Stimulated activated naive CD8-positive, alpha-beta T cell treated with anti-CD3 and anti-CD28 coated beads, Interleukin-15, amount 100 ng/mL, for 72 hours (primary cell): ENCODE data around the gene TEPSIN.
A peak's percentile ranks its signal among the peaks of the same experiment; 100 is the strongest.
"Not testable (repeated sequence)": the region's sequence is repeated elsewhere in the genome, so short reads cannot be mapped to it uniquely, and the experiment has no call there.

Experiments used
- ATAC-seq: fragments of 150-1000 bp; cut with Tn5 transposase; 2 replicates; pipeline ENCODE4 v1.10.0; 2021; ENCODE audit warnings: mild to moderate bottlenecking, moderate library complexity
- DNase-seq, 2 donors: peaks; one replicate each; pipeline ENCODE4 v3.0.0; 2021 to 2022
- H3K27ac Mint-ChIP-seq, 2 donors: one replicate each; pipeline ENCODE4 v1.8.0; 2022; ENCODE audit warnings: mild to moderate bottlenecking in 2 of 2, mixed read lengths in 2 of 2, moderate library complexity in 2 of 2
- H3K27me3 Mint-ChIP-seq: one replicate; pipeline ENCODE4 v1.8.0; 2022; ENCODE audit warnings: mixed read lengths
- H3K4me1 Mint-ChIP-seq: one replicate; pipeline ENCODE4 v1.8.0; 2022; ENCODE audit warnings: mild to moderate bottlenecking, mixed read lengths
- H3K4me3 Mint-ChIP-seq, 2 donors: one replicate each; pipeline ENCODE4 v1.8.0; 2022; ENCODE audit warnings: mild to moderate bottlenecking in 2 of 2, mixed read lengths in 2 of 2, moderate library complexity in 1 of 2
- H3K9me3 Mint-ChIP-seq, 2 donors: one replicate each; pipeline ENCODE4 v1.8.0; 2022; ENCODE audit warnings: mixed read lengths in 2 of 2

The TEPSIN gene

GRCh38 chr17:81227630-81228029 lies 11.2 kb downstream of the TEPSIN start:
- not testable (repeated sequence) for H3K27me3 Mint-ChIP-seq, H3K9me3 Mint-ChIP-seq, ATAC-seq, DNase-seq, H3K27ac Mint-ChIP-seq, H3K4me3 Mint-ChIP-seq
- peaks cover 18% of the 10 kb centered on the region for H3K4me1 Mint-ChIP-seq

GRCh38 chr17:81223762-81224130 lies 15.1 kb downstream of the TEPSIN start:
- DNase-seq = no peak
- Mint-ChIP-seq H3K4me1 (peaks cover 29% of the 10 kb centered on the region), H3K27ac (peak overlapping the region in 1 of 2 donors; percentile 74), H3K27me3 (no peaks in the 10 kb centered on the region), H3K9me3 (no peaks in the 10 kb centered on the region), H3K4me3 (peak overlapping the region; percentile 79 to 80)
- no peak for ATAC-seq

GRCh38 chr17:81222906-81223761 lies 15.7 kb downstream of the TEPSIN start, which contains the start of gene CEP131:
Gene CEP131, minus strand, starts transcription at chr17:81222965. Its CDS starts 2,909 bp downstream, at chr17:81220056.
- ATAC-seq (peak; percentile 97), DNase-seq (peak; percentile 99 to 100)
- Mint-ChIP-seq H3K4me1 (peaks cover 28% of the 10 kb centered on the region), H3K4me3 (peak within 1 kb of the TSS; percentile 79 to 84), H3K27me3 (no peaks in the 10 kb centered on the region), H3K9me3 (no peaks in the 10 kb centered on the region), H3K27ac (peak within 1 kb of the TSS in 1 of 2 donors; percentile 60)

GRCh38 chr17:81222620-81222905 lies 16.3 kb downstream of the TEPSIN start:
- H3K27me3 Mint-ChIP-seq = no peaks in the 10 kb centered on the region
- ATAC-seq (peak; percentile 8), DNase-seq (no peak)
- peak overlapping the region; percentile 71 to 84 for H3K4me3 Mint-ChIP-seq
- H3K4me1 Mint-ChIP-seq = peaks cover 22% of the 10 kb centered on the region
- H3K27ac Mint-ChIP-seq = peak overlapping the region in 1 of 2 donors; percentile 60
- no peaks in the 10 kb centered on the region for H3K9me3 Mint-ChIP-seq

GRCh38 chr17:81221842-81222619 lies 16.8 kb downstream of the TEPSIN start:
- Mint-ChIP-seq H3K4me1 (peaks cover 22% of the 10 kb centered on the region), H3K9me3 (no peaks in the 10 kb centered on the region), H3K27ac (no peak overlapping the region), H3K4me3 (peak overlapping the region; percentile 71 to 84), H3K27me3 (no peaks in the 10 kb centered on the region)
- ATAC-seq = peak; percentile 2
- no peak for DNase-seq

- Mint-ChIP-seq H3K4me1 (peaks cover 26% of the 10 kb centered on the region), H3K27me3 (no peaks in the 10 kb centered on the region), H3K9me3 (no peaks in the 10 kb centered on the region), H3K27ac (no peak overlapping the region), H3K4me3 (peak overlapping the region; percentile 30 to 35)
- DNase-seq (no peak), ATAC-seq (no peak)
Observed at GRCh38 chr17:81221371-81221841, 17.4 kb downstream of the TEPSIN start.

- H3K4me3 Mint-ChIP-seq = no peak overlapping the region
- no peak for DNase-seq
Observed at GRCh38 chr17:81219476-81220180, 19.2 kb downstream of the TEPSIN start.

GRCh38 chr17:81218991-81219390 lies 19.9 kb downstream of the TEPSIN start:
- Mint-ChIP-seq H3K9me3 (no peaks in the 10 kb centered on the region), H3K27me3 (no peaks in the 10 kb centered on the region), H3K27ac (peak overlapping the region in 1 of 2 donors; percentile 33), H3K4me3 (no peak overlapping the region), H3K4me1 (peaks cover 26% of the 10 kb centered on the region)
- ATAC-seq (no peak), DNase-seq (no peak)

More at GRCh38 chr17:81219476-81220180, 19.2 kb downstream of the TEPSIN start:
- no peaks in the 10 kb centered on the region for H3K27me3 Mint-ChIP-seq
- H3K4me1 Mint-ChIP-seq = peaks cover 26% of the 10 kb centered on the region
- no peak overlapping the region for H3K27ac Mint-ChIP-seq
- H3K9me3 Mint-ChIP-seq = no peaks in the 10 kb centered on the region
- ATAC-seq = no peak

GRCh38 chr17:81218459-81218858 lies 20.4 kb downstream of the TEPSIN start:
- Mint-ChIP-seq H3K27me3 (no peaks in the 10 kb centered on the region), H3K4me3 (no peak overlapping the region), H3K9me3 (no peaks in the 10 kb centered on the region), H3K4me1 (peaks cover 20% of the 10 kb centered on the region), H3K27ac (no peak overlapping the region)
- DNase-seq = no peak
- no peak for ATAC-seq

GRCh38 chr17:81217491-81217890 lies 21.4 kb downstream of the TEPSIN start:
- no peak overlapping the region for H3K27ac Mint-ChIP-seq
- DNase-seq = no peak
- ATAC-seq = no peak
- H3K4me3 Mint-ChIP-seq = no peak overlapping the region
- peaks cover 17% of the 10 kb centered on the region for H3K4me1 Mint-ChIP-seq
- H3K9me3 Mint-ChIP-seq = no peaks in the 10 kb centered on the region
- no peaks in the 10 kb centered on the region for H3K27me3 Mint-ChIP-seq

GRCh38 chr17:81213978-81214377 lies 24.9 kb downstream of the TEPSIN start:
- no peaks in the 10 kb centered on the region for H3K27me3 Mint-ChIP-seq
- no peak overlapping the region for H3K4me3 Mint-ChIP-seq
- H3K27ac Mint-ChIP-seq = no peak overlapping the region
- ATAC-seq = no peak
- peaks cover 6% of the 10 kb centered on the region for H3K4me1 Mint-ChIP-seq
- H3K9me3 Mint-ChIP-seq = no peaks in the 10 kb centered on the region
- DNase-seq = no peak

GRCh38 chr17:81212365-81212764 lies 26.5 kb downstream of the TEPSIN start:
- ATAC-seq = no peak
- no peaks in the 10 kb centered on the region for H3K9me3 Mint-ChIP-seq
- peaks cover 15% of the 10 kb centered on the region for H3K4me1 Mint-ChIP-seq
- no peaks in the 10 kb centered on the region for H3K27me3 Mint-ChIP-seq
- no peak for DNase-seq
- no peak overlapping the region for H3K4me3 Mint-ChIP-seq
- no peak overlapping the region for H3K27ac Mint-ChIP-seq

GRCh38 chr17:81210868-81211267 lies 28.0 kb downstream of the TEPSIN start:
- no peaks in the 10 kb centered on the region for H3K9me3 Mint-ChIP-seq
- H3K27ac Mint-ChIP-seq = peak overlapping the region in 1 of 2 donors; percentile 59
- H3K4me1 Mint-ChIP-seq = peaks cover 9% of the 10 kb centered on the region
- ATAC-seq = no peak
- DNase-seq = no peak
- no peak overlapping the region for H3K4me3 Mint-ChIP-seq
- no peaks in the 10 kb centered on the region for H3K27me3 Mint-ChIP-seq

GRCh38 chr17:81210466-81210865 lies 28.4 kb downstream of the TEPSIN start:
- DNase-seq (no peak), ATAC-seq (no peak)
- H3K27ac Mint-ChIP-seq = no peak overlapping the region
- H3K9me3 Mint-ChIP-seq = no peaks in the 10 kb centered on the region
- H3K27me3 Mint-ChIP-seq = no peaks in the 10 kb centered on the region
- H3K4me1 Mint-ChIP-seq = peaks cover 9% of the 10 kb centered on the region
- no peak overlapping the region for H3K4me3 Mint-ChIP-seq

GRCh38 chr17:81209141-81209540 lies 29.7 kb downstream of the TEPSIN start:
- DNase-seq = no peak
- H3K4me1 Mint-ChIP-seq = peaks cover 9% of the 10 kb centered on the region
- H3K27me3 Mint-ChIP-seq = no peaks in the 10 kb centered on the region
- no peaks in the 10 kb centered on the region for H3K9me3 Mint-ChIP-seq
- H3K4me3 Mint-ChIP-seq = no peak overlapping the region
- no peak for ATAC-seq
- H3K27ac Mint-ChIP-seq = no peak overlapping the region
